DMS153 treated with DMSO at 0.1 percent for 48 hours (cell line): Measurements from ENCODE around the gene OPCML.

Source experiments
- DNase-seq: peaks from one replicate; lab custom pipeline; 2025; ENCODE audit not compliant: unreplicated experiment; lab: John Stamatoyannopoulos, UW

OPCML gene

DNA sequence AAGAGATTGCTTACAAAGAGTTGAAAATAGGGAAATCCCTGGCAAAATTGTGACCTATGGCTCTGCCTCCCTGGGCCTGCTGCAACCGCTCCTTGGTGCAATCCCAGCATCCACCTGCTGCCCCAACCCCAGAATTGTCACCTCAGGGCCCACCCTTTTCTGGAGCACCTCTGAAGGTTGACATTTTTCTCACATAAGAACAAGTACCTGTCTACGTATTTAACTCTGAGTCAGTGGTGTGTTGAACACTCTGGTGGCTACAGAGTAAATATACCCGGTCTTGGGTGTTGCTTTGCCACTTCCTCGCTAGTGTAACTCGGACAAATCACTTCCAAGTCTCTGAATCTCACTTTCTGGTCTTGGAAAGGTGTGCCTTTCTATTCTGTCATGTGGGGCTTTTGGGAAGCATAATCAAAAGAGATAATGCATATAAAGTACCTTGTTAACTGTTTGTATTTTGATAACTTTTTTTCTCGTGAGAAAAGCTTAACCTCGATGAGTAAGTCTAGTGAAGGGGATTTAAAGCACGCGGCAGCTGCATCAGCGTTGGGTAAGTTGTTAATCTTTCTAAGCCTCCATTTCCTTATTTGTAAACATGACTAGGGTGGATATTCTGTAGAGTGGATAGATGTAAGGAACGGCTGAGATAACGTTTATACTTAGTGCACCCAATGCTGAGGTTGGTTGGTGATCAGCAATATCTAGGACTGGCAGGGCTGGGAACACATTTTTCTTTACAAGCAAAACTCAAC, 881.2 kb downstream of the OPCML start:
- no peak for DNase-seq

- DNase-seq, result no peak
Observed at GRCh38 chr11:132649277-132649676, 883.0 kb downstream of the OPCML start.

GRCh38 chr11:132648851-132649250, 883.5 kb downstream of the OPCML start:
- DNase-seq, result no peak

DNA sequence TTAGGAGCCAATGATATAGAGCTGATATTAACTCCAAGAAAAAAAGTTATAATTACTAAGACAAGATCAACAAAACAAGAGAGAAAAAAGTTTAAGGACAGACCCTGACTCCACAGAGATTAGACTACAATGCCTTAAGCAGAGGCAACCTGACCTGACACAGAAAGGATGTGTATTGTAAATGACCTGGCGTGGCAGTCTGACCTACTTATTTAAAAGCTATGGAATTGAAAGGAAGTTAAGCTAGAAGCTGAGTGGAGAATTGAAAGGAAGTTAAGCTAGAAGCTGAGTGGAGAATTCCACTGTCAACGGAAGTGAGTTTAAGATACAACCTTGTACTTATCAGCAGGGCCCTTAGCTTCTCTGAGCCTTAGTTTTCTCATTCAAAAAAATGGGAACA, 885.4 kb downstream of the OPCML start:
- no peak for DNase-seq

DNA sequence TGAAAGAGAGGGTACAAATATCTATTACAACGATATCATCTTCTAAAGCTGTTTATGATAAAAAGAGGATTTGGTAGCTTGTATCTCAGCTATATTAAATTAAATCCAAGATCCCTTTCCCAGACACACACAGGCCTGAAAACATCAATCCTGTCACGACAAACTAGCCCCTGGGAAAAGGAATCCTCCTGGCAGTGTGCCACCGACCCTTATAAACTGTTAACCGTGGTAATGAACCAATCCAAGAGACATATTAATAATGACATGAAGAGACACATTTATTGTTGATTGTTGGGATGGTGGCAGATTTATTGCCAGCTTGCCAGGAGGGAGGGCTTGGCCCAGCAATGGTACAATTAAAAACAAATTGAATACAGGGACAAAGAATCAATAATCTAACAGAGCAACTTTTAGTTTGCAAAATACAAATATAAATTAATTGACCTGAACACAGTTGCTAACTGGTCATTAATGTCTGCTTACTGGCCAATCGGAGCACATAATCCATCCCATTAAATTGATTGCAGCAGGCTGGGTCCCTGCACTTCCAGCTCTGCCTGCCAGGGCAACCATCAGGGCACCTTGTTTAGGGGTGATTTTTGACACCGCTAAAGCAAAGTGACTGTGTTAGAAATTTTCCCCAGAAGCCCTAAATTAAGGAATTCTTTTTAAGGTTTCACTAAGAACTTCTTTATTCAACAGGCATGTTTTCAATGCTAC, 887.6 kb downstream of the OPCML start:
- DNase-seq, result peak; percentile 54

DNA sequence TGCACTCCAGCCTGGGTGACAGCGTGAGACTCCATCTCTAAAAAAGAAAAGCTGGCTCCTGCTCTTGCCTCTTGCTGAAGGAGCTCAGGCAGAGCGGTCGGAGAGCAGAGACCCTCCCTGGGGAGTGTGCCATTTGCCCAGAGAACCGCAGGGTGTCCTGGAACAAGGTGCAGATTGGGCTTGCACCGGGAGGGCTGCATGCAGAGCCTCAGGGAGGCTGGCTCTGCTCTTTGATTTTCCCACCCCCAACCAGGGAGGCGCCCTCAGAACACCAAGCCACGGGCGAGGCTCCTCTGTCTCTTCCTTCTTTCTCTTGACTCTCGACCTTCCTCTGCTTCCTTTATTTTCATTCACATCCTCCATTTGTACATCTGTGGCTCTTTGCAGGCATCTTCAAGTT, 889.1 kb downstream of the OPCML start:
- DNase-seq, result no peak

- DNase-seq, result no peak
Observed at GRCh38 chr11:132640952-132641351, 891.3 kb downstream of the OPCML start.

GRCh38 chr11:132639986-132640385, 892.3 kb downstream of the OPCML start:
- DNase-seq, result no peak

DNA sequence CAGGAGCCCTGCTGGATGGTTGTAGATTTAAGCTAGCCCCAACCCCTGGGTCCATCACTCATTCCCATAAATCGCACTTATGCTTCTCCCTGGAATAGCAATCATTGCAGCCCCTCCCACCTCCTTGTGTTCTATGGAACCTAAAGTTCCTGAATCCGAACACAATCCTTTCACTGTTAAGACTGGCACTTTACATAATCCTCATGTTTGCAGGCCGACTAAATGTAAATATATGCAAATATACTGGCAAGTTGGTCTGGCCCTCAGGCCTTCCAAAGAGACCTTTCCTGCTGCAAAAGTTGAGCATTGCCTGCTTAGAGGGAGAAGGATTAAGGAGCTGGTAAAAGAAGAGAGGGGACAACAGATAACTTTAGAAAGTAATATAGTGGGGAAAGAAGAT, 892.9 kb downstream of the OPCML start:
- DNase-seq, result no peak

GRCh38 chr11:132638423-132638822, 893.9 kb downstream of the OPCML start:
- DNase-seq, result no peak

- no peak for DNase-seq
Observed at GRCh38 chr11:132636523-132636922, 895.8 kb downstream of the OPCML start.

- DNase-seq, result no peak
Observed at GRCh38 chr11:132632641-132633124, 899.6 kb downstream of the OPCML start.

- no peak for DNase-seq
Observed at GRCh38 chr11:132631989-132632388, 900.3 kb downstream of the OPCML start.

GRCh38 chr11:132627981-132628380, 904.3 kb downstream of the OPCML start:
- no peak for DNase-seq

DNA sequence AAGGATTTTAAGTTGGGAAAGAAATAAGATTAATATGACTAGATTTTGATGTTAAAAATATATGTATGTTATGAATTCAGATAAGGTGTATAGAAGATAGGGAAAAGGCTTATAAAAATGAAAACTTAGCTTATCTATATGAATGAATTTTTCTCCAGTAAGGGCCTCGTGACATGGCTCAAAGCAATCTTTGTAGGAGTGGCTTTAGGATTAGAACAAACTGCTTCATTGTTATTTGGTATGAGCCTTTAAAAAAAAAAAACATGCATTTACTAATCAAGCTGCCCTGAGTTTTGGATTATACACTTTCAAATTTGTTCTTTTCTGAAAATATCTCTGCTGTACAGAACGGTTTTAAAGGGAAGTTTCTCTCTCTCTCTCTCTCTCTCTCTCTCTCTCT, 905.9 kb downstream of the OPCML start:
- no peak for DNase-seq

DNA sequence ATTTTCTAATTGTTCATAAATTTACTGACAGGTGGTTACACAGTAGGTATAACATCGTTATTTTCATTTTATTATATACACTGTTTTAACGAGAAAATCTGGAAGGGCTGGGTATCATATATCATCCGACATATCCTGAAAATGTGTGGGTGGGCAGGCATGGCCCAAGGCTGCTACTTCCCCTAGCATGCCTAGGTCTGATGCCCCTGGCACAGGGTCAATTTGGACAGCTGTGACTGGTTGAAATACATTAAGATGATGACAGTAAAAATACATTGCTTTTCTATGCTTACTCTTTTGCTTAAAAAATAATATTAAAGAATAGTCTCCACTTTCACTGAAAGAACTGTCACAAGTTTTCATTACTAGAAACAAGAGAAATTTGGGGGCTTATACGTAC, 908.8 kb downstream of the OPCML start:
- no peak for DNase-seq

- DNase-seq, result no peak
Observed at GRCh38 chr11:132621976-132622580, 910.2 kb downstream of the OPCML start.

DNA sequence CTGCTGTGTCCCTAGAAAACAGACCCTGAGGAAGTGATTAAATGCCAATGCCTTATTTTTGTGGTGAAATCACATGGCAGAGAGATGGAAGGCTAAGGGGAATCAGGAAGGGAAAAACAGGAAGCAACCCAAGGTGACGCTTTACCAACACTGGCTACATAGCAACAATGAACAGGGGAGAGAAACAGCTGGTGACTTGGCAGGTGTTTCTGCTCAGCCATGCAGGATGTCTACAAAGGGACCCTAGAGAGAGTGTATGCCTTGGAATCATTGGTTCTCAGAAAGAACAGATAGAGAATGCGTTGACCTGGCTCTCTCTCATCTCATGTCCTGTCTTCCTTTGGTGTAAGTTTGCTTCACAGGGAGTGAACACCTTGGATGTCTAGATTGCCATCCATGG, 911.9 kb downstream of the OPCML start:
- DNase-seq, result peak; percentile 53

- DNase-seq, result no peak
Observed at GRCh38 chr11:132610791-132611190, 921.5 kb downstream of the OPCML start.

DNA sequence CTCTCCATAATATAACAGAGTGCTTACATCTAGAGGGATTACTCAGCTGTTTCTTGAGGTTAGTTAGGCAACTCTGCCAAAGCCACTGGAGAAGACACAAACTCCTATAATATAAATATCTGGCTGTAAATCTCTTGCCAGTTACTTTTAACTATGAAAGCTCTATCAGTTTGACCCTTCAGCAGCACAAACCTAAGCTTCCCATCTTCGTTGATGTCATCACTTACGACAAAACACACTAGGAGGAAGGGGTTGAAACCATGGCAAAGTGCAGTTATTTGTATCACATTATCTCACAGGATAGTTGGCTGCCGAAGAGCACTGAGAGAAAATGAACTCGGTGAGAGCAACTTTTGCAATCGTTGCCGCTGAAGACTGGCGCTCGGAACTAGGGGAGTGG, 922.1 kb downstream of the OPCML start:
- DNase-seq, result no peak

DNA sequence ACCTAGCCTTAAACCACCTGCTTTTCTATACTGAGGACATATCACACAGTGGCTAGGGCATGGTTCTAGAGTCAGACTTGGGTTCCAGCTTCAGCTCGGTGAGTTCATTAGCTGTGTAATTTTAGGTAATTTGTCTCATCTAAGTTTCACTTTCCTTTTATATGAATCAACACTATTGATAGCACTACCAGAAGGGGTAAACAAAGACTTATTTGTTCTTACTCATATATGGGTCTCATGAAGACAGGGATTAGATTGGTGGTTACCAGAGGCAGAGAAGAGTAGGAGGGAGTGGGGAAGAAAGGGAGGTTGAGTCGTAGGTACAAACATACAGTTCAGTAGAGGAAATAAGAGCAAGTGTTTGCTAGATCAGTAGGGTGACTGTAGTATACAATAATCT, 924.7 kb downstream of the OPCML start:
- DNase-seq, result no peak
